ENCODE measurements around the gene BPHL.
A peak's percentile ranks its signal among the peaks of the same experiment; 100 is the strongest.
"Not testable (repeated sequence)": the region's sequence is repeated elsewhere in the genome, so short reads cannot be mapped to it uniquely, and the experiment has no call there.

The BPHL gene

GRCh38 chr6:3147914-3148757, 29.6 kb downstream of the BPHL start:
- Histone ChIP-seq H3K4me3 (ENCODE audit: low read length) (no peak overlapping the region), H3K9me3 (ENCODE audit: low read length) (no peaks in the 10 kb centered on the region), H3K4me1 (ENCODE audit: insufficient read depth, low read length) (no peaks in the 10 kb centered on the region), H3K36me3 (ENCODE audit: insufficient read depth, low read length) (peaks cover 61% of the 10 kb centered on the region), H2AFZ (ENCODE audit: low read depth, low read length) (no peak overlapping the region), H3K27me3 (ENCODE audit: insufficient read depth, low read length) (no peaks in the 10 kb centered on the region)

- Histone ChIP-seq H3K36me3 (ENCODE audit: insufficient read depth, low read length) (peaks cover 65% of the 10 kb centered on the region), H3K27me3 (ENCODE audit: insufficient read depth, low read length) (no peaks in the 10 kb centered on the region), H2AFZ (ENCODE audit: low read depth, low read length) (no peak overlapping the region), H3K4me3 (ENCODE audit: low read length) (no peak overlapping the region), H3K9me3 (ENCODE audit: low read length) (no peaks in the 10 kb centered on the region), H3K4me1 (ENCODE audit: insufficient read depth, low read length) (peaks cover 12% of the 10 kb centered on the region)
Measured at GRCh38 chr6:3151691-3152090, 33.2 kb downstream of the BPHL start.

GRCh38 chr6:3152689-3153088, 34.2 kb downstream of the BPHL start:
- no peak overlapping the region for H3K4me3 ChIP-seq (ENCODE audit: low read length)
- no peaks in the 10 kb centered on the region for H3K27me3 ChIP-seq (ENCODE audit: insufficient read depth, low read length)
- no peaks in the 10 kb centered on the region for H3K9me3 ChIP-seq (ENCODE audit: low read length)
- H2AFZ ChIP-seq (ENCODE audit: low read depth, low read length), result no peak overlapping the region
- H3K36me3 ChIP-seq (ENCODE audit: insufficient read depth, low read length), result peaks cover 56% of the 10 kb centered on the region
- peaks cover 12% of the 10 kb centered on the region for H3K4me1 ChIP-seq (ENCODE audit: insufficient read depth, low read length)

GRCh38 chr6:3155416-3155815, 36.9 kb downstream of the BPHL start:
- peak overlapping the region; percentile 25 for H3K4me3 ChIP-seq (ENCODE audit: low read length)
- H3K36me3 ChIP-seq (ENCODE audit: insufficient read depth, low read length), result peaks cover 33% of the 10 kb centered on the region

GRCh38 chr6:3156184-3157130, 37.9 kb downstream of the BPHL start:
- H3K27me3 ChIP-seq (ENCODE audit: insufficient read depth, low read length); H2AFZ ChIP-seq (ENCODE audit: low read depth, low read length); H3K9me3 ChIP-seq (ENCODE audit: low read length): not testable (repeated sequence)
- Histone ChIP-seq H3K36me3 (ENCODE audit: insufficient read depth, low read length) (peaks cover 30% of the 10 kb centered on the region), H3K4me1 (ENCODE audit: insufficient read depth, low read length) (peaks cover 31% of the 10 kb centered on the region), H3K4me3 (ENCODE audit: low read length) (peak overlapping the region; percentile 78)

More at GRCh38 chr6:3155416-3155815, 36.9 kb downstream of the BPHL start:
- H2AFZ ChIP-seq (ENCODE audit: low read depth, low read length); H3K9me3 ChIP-seq (ENCODE audit: low read length); H3K27me3 ChIP-seq (ENCODE audit: insufficient read depth, low read length): not testable (repeated sequence)
- H3K4me1 ChIP-seq (ENCODE audit: insufficient read depth, low read length), result peaks cover 28% of the 10 kb centered on the region

- Histone ChIP-seq H3K36me3 (ENCODE audit: insufficient read depth, low read length) (peaks cover 26% of the 10 kb centered on the region), H3K4me1 (ENCODE audit: insufficient read depth, low read length) (peaks cover 36% of the 10 kb centered on the region), H3K4me3 (ENCODE audit: low read length) (peak within 1 kb of the TSS; percentile 78), H3K9me3 (ENCODE audit: low read length) (no peaks in the 10 kb centered on the region), H2AFZ (ENCODE audit: low read depth, low read length) (peak within 1 kb of the TSS; percentile 88), H3K27me3 (ENCODE audit: insufficient read depth, low read length) (no peaks in the 10 kb centered on the region)
Measured at GRCh38 chr6:3157131-3157933, 38.8 kb downstream of the BPHL start, which contains the start of gene TUBB2A. TSS of gene TUBB2A (minus strand) at chr6:3157544. CDS start at chr6:3157463, 81 bp downstream.

DNA sequence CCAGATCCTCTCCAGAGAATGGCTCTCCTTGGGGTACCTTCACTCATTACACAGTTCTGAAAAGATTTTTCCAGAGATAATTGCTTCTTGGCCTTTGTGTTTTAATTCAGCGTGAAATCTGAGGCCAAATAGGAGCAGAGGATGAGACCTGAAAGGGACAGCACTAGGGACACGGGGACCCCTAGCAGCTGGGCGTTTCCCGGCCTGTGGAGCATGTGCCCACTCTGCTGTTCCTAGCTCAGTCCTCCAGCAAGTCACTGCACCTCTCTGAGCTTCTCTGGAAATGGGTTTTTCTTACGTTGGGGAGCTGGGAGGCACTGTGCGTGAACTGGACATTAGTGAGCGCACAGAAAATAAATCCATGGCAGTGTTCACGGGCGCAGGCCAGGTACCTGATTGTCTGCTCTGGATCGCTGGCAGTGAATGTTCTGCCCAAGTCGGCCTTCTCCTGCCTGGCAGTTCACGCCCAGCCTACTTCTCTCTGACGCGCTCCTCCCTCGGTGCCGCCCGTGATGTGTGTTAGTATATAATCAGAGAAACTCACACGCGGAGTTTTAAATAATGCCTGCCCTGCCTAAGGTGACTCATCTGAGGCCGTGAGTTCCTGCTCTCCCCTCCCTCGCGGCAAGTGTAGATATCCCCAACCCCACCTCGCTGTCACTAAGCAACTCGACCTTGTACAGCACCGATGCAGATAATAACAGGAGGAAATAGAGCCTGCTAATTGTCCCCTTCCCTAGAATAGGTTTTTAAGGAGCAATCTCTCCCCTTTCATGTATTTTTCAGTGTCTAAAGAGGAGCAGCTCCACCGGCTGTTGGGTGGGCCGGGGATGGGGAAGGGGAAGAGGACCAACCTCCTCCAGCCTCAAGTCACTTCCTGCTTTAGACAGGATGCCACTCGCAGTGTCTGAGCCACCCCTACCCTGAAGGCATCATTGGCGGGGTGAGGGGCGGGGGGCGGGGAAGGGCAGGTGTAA, 41.6 kb downstream of the BPHL start:
- Histone ChIP-seq H3K9me3 (ENCODE audit: low read length) (no peaks in the 10 kb centered on the region), H3K4me1 (ENCODE audit: insufficient read depth, low read length) (peaks cover 44% of the 10 kb centered on the region), H3K4me3 (ENCODE audit: low read length) (no peak overlapping the region), H3K27me3 (ENCODE audit: insufficient read depth, low read length) (no peaks in the 10 kb centered on the region), H2AFZ (ENCODE audit: low read depth, low read length) (no peak overlapping the region), H3K36me3 (ENCODE audit: insufficient read depth, low read length) (peaks cover 7% of the 10 kb centered on the region)

- peaks cover 53% of the 10 kb centered on the region for H3K4me1 ChIP-seq (ENCODE audit: insufficient read depth, low read length)
Measured at GRCh38 chr6:3162067-3162497, 43.6 kb downstream of the BPHL start.

GRCh38 chr6:3162565-3163247, 44.2 kb downstream of the BPHL start:
- H2AFZ ChIP-seq (ENCODE audit: low read depth, low read length), result peak overlapping the region; percentile 91
- H3K9me3 ChIP-seq (ENCODE audit: low read length), result no peaks in the 10 kb centered on the region
- no peaks in the 10 kb centered on the region for H3K27me3 ChIP-seq (ENCODE audit: insufficient read depth, low read length)
- peak overlapping the region; percentile 79 for H3K4me3 ChIP-seq (ENCODE audit: low read length)
- H3K4me1 ChIP-seq (ENCODE audit: insufficient read depth, low read length), result peaks cover 53% of the 10 kb centered on the region
- no peaks in the 10 kb centered on the region for H3K36me3 ChIP-seq (ENCODE audit: insufficient read depth, low read length)

More at GRCh38 chr6:3162067-3162497, 43.6 kb downstream of the BPHL start:
- Histone ChIP-seq H3K27me3 (ENCODE audit: insufficient read depth, low read length) (no peaks in the 10 kb centered on the region), H2AFZ (ENCODE audit: low read depth, low read length) (peak overlapping the region; percentile 91), H3K4me3 (ENCODE audit: low read length) (peak overlapping the region; percentile 79), H3K9me3 (ENCODE audit: low read length) (no peaks in the 10 kb centered on the region), H3K36me3 (ENCODE audit: insufficient read depth, low read length) (no peaks in the 10 kb centered on the region)

GRCh38 chr6:3163248-3163594, 44.7 kb downstream of the BPHL start:
- H3K27me3 ChIP-seq (ENCODE audit: insufficient read depth, low read length), result no peaks in the 10 kb centered on the region
- peak overlapping the region; percentile 79 for H3K4me3 ChIP-seq (ENCODE audit: low read length)
- no peak overlapping the region for H2AFZ ChIP-seq (ENCODE audit: low read depth, low read length)
- peaks cover 51% of the 10 kb centered on the region for H3K4me1 ChIP-seq (ENCODE audit: insufficient read depth, low read length)
- no peaks in the 10 kb centered on the region for H3K9me3 ChIP-seq (ENCODE audit: low read length)
- H3K36me3 ChIP-seq (ENCODE audit: insufficient read depth, low read length), result no peaks in the 10 kb centered on the region

GRCh38 chr6:3164388-3164787, 45.9 kb downstream of the BPHL start:
- no peaks in the 10 kb centered on the region for H3K36me3 ChIP-seq (ENCODE audit: insufficient read depth, low read length)
- peaks cover 47% of the 10 kb centered on the region for H3K4me1 ChIP-seq (ENCODE audit: insufficient read depth, low read length)
- no peak overlapping the region for H3K4me3 ChIP-seq (ENCODE audit: low read length)
- H2AFZ ChIP-seq (ENCODE audit: low read depth, low read length), result no peak overlapping the region
- H3K9me3 ChIP-seq (ENCODE audit: low read length), result no peaks in the 10 kb centered on the region
- H3K27me3 ChIP-seq (ENCODE audit: insufficient read depth, low read length), result no peaks in the 10 kb centered on the region

Data from neuron (in vitro differentiated cells).